ENCODE results near the gene GNG7. TPM values are rescaled to one million over a fixed set of nuclear protein-coding genes. Genes with fewer than 3 reads are reported as not detected.

The GNG7 gene
- total RNA-seq, 1 experiment from 2014 or later = 7.7 TPM

DNA sequence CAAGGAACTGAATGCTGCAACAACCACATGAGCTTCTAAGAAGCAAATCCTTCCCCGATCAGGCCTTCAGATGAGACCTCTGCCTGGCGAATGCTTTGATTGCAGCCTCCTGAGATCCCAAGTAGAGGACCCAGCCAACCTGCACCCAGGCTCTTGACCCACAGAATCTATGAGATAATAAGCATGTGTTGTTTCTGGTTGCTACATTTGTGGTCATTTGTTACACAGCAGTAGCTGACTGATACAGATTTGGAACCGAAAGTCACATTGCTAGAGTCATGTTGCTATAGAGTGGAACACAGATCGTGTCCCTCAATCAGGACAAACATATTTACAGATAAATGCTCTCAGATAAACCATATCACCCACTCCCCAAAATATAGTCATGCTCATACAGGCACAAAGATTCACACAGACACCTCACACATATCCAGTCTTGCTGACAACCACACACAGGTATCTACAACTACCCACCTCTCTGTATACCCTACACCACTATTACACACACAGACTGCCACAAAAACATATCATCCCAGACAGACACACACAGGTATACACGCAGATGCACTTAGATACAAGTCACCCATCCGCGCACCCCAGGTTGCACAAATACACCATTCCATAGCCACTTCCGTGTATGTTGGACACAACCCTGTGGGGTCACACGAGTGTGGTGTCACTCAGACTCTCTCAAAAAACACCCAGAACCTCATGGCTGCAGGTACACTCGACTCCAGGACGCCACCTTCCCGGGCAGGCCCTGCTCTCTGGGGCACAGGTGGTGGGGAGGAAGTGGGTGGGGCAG is 13.2 kb upstream of the GNG7 start:
- H3K4ac ChIP-seq (ENCODE audit: low read depth, low read length) = no peak overlapping the region
- no peaks in the 10 kb centered on the region for H3K79me1 ChIP-seq (ENCODE audit: insufficient read depth, low read depth, low read length, poor library complexity, severe bottlenecking)
- H3K18ac ChIP-seq (ENCODE audit: insufficient read length, low read depth, low read length) = no peak overlapping the region
- no peak overlapping the region for H3T11ph ChIP-seq (ENCODE audit: low read length)
- DNase-seq = no peak
- H3K9me3 ChIP-seq (ENCODE audit: control insufficient read depth, low read depth, low read length) = peaks cover 8% of the 10 kb centered on the region
- no peak overlapping the region for H3K14ac ChIP-seq (ENCODE audit: insufficient read depth, low read length)
- H3K4me2 ChIP-seq (ENCODE audit: insufficient read depth, insufficient read length, low read length) = no peak overlapping the region
- no peaks in the 10 kb centered on the region for H3K4me1 ChIP-seq (ENCODE audit: insufficient read depth, low read length)
- no peak overlapping the region for H2BK15ac ChIP-seq (ENCODE audit: low read depth, low read length)
- H3K56ac ChIP-seq (ENCODE audit: insufficient read length, low read depth, low read length) = no peak overlapping the region
- Mint-ChIP-seq H3K4me1 (peaks cover 6 to 15% of the 10 kb centered on the region in 2 experiments), H3K4me3 (no peak overlapping the region; a peak in 1 of 5 replicates), H3K27me3 (ENCODE audit: low read depth) (peaks cover 22% of the 10 kb centered on the region), H3K9me3 (peaks cover 10 to 11% of the 10 kb centered on the region in 2 experiments), H3K27ac (no peak overlapping the region), H3K36me3 (ENCODE audit: insufficient read depth in 1 of 3, low read depth in 3 of 3) (peaks cover 14 to 16% (median 14%) of the 10 kb centered on the region in 3 experiments)
- H2AFZ ChIP-seq (ENCODE audit: low read length) = no peak overlapping the region
- H3K23me2 ChIP-seq (ENCODE audit: insufficient read length, low read depth, low read length, poor library complexity, severe bottlenecking) = peaks cover 9% of the 10 kb centered on the region
- no peak overlapping the region for H4K8ac ChIP-seq (replicated peaks; ENCODE audit: insufficient read length, low read depth, low read length)
- H4K5ac ChIP-seq (ENCODE audit: insufficient read length, low read depth, low read length) = no peak overlapping the region
- H3K9ac ChIP-seq (ENCODE audit: extremely low read depth, insufficient read length, low read length) = no peak overlapping the region
- H2BK5ac ChIP-seq (ENCODE audit: insufficient read length, low read length) = no peak overlapping the region
- no peak overlapping the region for H2AK5ac ChIP-seq (ENCODE audit: insufficient read length, low read length)
- H2BK120ac ChIP-seq (ENCODE audit: low read depth, low read length, poor library complexity, severe bottlenecking) = no peak overlapping the region
- H2BK20ac ChIP-seq (ENCODE audit: low read depth, low read length, poor library complexity, severe bottlenecking) = no peak overlapping the region
- no peak overlapping the region for H2BK12ac ChIP-seq (ENCODE audit: insufficient read length, low read depth, low read length)
- H4K91ac ChIP-seq (ENCODE audit: insufficient read length, low read depth, low read length) = no peak overlapping the region
- H3K79me2 ChIP-seq (ENCODE audit: insufficient read depth, low read length) = no peaks in the 10 kb centered on the region
- WGBS (ENCODE audit: extremely low coverage, insufficient read length, low lambda C conversion rate) = no CpG with 5 or more reads among the region's 12 CpGs
- no peak overlapping the region for H3K23ac ChIP-seq (ENCODE audit: insufficient read length, low read depth, low read length)
- H4K20me1 ChIP-seq (ENCODE audit: control insufficient read depth, insufficient read depth, insufficient read length) = no peaks in the 10 kb centered on the region
- TF ChIP-seq, protein P1, sequence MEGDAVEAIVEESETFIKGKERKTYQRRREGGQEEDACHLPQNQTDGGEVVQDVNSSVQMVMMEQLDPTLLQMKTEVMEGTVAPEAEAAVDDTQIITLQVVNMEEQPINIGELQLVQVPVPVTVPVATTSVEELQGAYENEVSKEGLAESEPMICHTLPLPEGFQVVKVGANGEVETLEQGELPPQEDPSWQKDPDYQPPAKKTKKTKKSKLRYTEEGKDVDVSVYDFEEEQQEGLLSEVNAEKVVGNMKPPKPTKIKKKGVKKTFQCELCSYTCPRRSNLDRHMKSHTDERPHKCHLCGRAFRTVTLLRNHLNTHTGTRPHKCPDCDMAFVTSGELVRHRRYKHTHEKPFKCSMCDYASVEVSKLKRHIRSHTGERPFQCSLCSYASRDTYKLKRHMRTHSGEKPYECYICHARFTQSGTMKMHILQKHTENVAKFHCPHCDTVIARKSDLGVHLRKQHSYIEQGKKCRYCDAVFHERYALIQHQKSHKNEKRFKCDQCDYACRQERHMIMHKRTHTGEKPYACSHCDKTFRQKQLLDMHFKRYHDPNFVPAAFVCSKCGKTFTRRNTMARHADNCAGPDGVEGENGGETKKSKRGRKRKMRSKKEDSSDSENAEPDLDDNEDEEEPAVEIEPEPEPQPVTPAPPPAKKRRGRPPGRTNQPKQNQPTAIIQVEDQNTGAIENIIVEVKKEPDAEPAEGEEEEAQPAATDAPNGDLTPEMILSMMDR (conservative IDR thresholded peaks at IDR 0.05) = no peak
- H3K27ac ChIP-seq (ENCODE audit: insufficient read length, low read depth, low read length) = no peak overlapping the region
- no peaks in the 10 kb centered on the region for H3K27me3 ChIP-seq (ENCODE audit: insufficient read depth, low read length)
